Stimulated activated CD4-positive, alpha-beta T cell treated with anti-CD3 and anti-CD28 coated beads, TNF-alpha, amount 100 ng/mL, for 1 hour (primary cell): ENCODE measurements around the gene SORCS3.

Experiments
- DNase-seq, 3 donors: peaks; one replicate each; pipeline ENCODE4 v3.0.0-alpha.2; 2020; ENCODE audit warnings: low read depth in 3 of 3, low spot score in 1 of 3

The SORCS3 gene

DNA sequence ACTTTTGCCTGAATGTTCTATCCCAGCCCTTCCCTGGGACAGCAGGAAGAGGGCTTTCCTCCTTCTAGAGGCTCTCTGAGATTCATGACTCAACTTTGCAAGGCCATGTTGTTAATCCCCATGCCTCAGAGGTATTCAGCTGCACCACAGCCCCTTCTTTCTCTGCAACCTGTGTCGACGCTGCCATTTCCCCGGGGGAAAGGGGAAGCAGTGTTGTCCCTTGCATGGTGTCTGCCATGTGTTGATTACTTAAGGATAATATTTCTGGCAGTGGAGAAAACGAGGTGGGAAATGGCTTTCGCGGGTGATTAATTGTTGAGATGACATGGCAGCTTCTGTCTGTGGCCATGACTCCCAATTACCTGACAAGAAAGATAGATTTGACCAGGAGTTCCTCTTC lies 133.1 kb downstream of the SORCS3 start:
- no peak for DNase-seq

DNA sequence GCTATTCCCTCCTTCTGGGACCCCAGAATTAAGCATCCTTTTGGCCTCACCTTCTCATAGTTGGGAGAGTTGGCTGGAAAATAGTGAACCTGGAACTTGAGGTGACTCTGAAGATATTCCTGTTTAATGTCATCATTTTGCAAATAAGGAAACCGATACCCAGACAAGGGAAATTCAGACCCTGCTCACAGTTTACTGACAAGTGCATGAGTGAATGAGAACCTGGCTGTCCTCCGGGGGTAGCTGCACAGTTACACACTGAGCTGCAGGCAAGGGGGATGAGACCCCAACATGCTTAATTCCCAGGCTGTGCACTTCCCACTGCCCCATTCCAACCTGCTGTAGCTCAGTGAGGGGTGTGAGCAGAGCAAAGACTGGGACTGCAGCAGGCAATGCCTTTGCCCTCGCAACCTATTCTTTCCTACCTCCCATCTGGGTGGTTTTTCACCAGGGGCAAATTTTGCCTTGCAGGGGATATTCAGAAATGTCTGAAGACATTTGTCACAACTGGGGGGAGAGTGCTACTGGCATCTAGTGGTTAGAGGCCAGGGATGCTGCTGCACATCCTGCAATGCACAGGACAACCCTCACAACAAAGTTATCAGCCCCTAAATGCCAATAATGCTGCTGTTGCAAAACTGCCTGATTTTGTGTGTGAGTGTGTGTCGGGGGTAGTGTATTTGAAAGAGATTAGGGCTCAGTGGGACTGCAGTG lies 136.2 kb downstream of the SORCS3 start:
- DNase-seq: no peak

DNA sequence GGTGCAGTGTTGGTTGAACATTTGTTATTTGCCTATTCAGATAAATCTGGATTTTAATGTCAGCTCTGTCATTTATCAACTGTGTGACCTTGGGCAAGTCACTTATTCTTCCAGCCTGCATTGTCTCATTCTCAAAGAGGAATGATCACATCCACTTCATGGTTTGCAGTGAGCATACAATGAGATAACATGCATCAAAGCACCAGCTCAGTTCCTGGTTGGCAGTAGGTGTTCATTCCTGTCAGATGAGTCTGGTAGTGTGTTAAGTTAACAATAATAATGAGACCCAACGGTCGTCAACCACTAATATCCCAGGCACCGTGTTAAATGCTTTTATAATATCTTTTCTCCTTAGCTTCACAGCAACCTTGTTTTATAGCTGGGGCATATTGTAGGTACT lies 137.3 kb downstream of the SORCS3 start:
- DNase-seq: no peak

DNA sequence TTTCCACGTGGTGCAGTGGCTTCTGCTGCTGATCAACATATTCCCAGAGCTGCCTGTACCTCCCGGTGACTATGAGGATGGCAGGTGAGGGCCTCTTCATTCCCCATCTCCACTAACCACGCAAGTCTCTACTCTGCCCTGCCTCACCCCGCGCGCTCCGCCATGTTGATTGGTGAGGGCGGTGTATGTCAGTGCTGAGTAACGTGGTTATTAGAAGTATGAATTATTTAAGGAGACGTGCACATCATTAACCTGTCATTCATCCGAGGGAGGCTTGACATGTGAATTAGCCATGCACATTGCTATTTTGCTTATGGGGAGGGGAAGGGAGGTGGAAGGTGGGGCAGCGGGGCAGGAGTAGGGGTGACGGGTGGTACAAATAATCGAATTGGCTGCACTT lies 138.6 kb downstream of the SORCS3 start:
- no peak for DNase-seq

DNA sequence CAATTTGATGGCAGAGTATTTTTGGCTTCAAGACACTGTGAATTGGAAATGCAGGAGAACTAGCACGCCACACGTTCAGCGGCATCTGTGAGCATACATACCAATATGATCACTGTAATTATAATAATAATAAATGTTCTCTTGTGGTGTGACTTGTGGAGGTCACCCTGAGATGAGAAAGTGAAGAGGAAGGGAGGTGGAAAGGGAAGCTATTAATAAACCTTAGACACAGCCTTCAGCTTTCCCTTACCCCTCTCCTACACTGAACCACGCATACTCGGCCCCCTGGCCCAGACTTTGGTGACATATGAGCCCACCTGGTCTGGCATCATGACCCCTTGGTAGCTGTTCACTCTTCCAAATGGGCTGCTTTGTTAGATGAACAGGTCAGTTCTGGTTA lies 139.1 kb downstream of the SORCS3 start:
- DNase-seq: no peak

DNA sequence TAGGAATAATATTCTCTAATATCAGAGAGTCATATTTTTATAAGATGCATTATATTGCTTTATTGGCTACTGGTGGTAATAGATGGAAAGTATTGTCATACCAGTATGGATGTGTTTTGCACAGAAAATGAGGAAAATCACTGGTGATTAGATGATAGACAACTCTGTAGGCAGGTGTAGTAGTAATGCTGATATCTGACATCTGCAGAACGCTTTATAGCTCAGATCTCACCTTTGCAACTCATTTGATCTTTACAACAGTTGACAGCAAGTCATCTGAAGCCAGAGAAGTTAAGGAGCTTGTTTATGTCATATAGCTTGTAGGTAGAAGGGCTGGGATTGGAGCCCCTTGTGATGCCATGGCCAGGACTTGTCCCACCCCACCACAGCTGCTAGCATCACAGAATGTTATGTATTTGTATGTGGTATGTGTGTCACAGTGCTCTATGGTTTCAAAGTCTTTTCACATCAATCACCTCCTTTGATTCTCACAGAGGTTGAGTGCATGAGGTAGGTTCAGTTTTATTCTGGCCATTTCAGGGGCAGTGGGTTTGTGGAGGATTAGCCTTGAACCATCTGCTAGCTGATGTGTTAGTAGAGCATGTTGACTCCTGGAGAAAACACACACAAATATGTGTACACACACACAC lies 140.0 kb downstream of the SORCS3 start:
- DNase-seq: no peak

DNA sequence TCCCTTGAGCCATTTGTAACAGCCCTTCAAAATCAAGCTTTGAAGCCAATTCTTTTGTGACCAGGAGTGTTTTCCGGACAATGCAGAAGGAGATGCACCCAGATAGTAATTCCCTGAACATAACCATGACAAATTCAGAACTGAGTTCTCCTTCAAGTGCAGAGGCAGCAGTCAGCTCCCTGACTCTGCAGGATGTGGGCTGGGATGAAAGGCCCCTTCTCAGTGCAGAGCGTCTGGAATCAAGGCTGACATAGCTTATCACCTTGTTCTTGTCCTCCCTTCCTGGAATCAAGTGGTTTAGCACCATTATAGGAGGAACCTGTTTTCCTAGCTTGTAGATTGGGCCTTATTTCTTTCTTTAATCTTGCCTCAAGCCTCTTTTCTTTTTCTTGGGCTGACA lies 143.4 kb downstream of the SORCS3 start:
- DNase-seq: no peak

DNA sequence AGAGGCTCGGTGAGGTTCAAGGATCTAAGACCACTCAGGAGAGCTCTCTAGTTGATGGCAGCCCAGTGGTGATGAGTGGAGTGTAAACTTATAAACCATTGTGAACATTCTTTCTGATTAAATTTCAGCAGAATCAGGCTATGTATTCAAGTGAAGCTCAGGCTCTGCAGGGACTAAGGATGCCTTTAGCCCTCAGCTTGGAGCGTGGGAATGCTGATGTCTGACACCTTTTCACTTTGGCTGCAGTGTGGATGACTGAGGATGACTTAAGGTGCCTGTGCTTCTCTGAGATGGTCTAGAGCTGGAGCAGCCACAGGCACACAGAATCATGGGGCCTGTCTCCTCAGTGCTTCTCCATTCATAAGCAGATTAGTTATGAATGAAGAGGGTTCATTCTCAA lies 150.4 kb downstream of the SORCS3 start:
- DNase-seq: no peak

DNA sequence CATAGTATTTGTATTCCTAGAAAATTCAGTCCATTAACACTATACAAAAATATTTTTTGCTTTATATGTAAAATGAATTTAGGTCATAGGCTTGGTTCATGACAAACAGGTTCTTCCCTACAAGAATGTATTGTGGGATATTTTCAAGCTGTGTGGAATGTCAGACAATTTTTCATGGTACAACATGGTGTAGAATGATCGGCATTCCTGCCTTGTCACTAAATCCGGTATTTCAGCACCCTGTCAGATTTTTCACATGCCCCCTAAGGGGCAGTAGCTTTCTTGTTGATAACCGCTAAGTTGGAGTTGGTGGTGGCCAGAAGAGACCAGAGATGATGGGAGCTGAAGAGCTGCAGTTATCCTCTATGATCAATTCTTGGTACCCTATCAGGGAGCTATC lies 154.3 kb downstream of the SORCS3 start:
- no peak for DNase-seq

DNA sequence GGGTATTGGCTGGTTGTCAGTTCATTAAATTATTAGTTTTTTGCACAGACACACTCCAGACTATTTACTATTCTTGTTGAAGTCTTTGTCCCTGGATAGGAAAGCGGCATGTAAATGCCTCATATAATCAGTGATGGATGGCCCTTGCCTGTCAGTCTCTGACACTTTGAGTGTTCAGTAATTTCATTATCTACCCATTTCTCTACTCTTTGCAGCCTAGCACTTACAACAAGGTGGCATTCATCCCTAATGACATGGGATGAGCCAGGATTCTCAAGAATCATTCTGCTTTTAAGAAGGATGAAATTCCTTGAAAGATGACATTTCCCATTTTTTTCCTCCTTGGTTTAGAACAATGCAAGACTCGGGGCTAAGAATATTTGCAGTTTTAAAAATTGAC lies 155.7 kb downstream of the SORCS3 start:
- DNase-seq: no peak

DNA sequence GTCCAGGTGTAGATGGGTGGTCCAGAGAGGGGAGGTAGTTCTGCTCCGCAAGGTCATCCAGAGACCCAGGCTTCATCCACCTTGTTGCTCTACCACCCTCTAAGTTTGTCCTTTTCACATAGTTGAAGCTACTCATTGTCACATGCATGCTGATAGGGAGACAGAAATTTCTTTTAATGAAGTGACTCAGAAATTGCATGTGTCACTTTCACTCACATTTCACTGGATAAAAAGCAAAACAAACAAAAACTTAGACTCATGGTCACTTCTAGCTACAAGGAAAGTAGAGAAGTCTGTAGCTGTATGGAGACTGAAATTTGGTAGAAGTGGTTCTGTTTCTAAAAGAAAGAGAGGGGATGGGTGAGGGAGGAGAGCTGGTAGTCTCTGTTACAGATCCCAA lies 161.9 kb downstream of the SORCS3 start:
- DNase-seq: no peak

DNA sequence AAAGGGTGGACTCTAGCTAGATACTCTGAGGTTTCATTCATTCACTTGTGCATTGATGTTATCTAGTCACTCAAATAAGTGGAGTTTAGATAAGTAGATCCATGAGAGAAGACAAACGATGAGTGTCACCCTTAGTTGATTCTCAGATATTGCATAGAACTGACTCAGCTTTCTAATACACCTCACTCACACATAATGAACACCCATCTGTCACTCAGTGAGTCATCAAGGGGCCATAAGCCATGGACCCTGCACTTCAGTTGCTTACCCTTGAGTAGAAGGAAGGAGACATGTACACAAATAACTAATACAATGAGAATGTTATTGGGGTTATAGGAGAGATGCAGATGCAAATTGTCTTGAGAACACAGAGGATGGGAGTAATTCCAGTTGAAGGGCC lies 163.8 kb downstream of the SORCS3 start:
- DNase-seq: no peak

DNA sequence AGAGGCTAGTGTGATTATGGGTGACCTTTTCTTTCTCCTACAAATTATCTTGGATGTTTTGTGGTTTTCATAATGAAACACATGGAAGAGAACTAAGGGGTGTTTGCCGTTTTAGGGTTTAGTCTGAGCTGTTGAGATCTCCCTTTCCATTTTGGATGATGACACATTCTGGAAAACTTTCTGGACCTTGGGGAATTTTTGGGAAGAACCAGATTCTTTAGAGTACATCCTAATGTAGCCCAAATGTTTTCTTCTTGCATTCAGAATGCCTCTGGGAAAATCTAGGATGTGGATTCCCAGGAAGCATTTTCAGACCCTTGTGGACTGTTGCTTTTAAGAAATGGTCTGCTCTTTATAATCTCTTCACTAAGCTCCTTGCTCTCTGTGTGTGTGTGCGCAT lies 165.7 kb downstream of the SORCS3 start:
- DNase-seq: no peak

DNA sequence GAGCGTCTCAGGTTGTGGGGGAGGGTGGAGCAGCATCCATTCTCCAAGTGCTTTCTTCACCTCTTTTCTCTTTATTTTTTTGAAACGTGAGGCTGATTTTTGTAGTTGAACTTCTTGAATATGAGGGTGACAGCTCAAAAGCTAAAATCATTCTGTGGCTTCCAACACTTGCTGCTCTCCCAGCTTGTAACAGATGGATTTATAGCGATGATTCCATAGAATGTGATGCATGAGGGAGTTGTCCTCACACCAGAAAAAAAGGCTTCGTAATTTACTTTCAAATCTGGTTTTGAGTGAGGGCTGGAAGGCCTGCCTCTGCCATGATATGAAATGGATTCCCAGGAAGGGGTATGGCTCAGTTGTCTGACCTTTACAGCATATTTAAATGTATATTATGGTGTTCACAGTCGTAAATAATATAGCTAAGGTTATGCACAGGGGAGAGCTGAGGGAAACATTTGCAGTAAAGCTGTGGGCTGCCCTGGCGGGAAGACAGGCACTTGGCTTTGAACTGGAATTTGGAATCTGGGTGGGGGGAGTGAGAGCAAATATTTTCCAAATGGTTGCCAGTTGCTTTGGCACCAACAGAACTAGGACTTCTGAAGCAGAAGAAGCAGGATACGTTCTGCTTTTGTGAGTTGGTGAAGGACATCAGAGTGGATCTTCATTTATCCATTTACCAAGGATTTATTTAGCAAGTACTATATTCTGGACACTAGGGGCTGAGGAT lies 166.7 kb downstream of the SORCS3 start:
- no peak for DNase-seq

DNA sequence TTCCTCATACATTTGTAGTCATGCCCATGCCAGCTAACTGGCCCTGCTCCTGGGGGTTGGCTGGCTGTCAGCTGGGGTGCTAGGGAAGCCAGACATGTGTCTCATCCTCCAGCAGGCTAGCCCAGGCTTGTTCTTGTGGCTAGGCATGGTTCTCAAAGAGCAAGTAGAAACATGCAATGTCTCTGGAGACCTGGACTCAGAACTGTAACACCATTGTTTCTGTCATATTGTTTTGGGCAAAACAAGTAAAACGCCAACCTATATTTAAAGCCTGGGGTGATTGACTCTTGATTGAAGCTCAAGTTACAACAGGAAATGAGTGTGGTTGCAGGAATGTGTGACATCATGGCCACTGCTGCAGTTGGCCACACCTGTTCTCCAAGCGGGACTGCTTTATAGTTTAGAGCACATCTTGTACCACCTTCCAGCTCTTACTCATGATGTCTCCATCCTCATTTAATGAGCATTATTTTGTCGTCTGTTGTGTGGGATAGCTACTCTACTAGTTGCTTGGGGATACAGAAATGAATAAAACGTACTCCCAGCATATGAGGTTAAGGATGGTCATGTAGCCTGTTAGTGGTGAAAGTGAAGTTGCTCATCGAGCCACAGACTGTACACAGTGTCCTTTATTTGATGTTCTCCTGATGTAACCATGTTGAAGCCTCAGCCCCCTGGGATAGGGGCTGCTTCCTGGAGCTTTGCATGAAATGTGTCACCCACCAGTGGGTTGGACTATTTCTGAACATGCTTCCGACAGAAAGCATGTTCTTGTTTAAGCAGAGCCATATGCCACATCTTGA lies 168.4 kb downstream of the SORCS3 start:
- no peak for DNase-seq

DNA sequence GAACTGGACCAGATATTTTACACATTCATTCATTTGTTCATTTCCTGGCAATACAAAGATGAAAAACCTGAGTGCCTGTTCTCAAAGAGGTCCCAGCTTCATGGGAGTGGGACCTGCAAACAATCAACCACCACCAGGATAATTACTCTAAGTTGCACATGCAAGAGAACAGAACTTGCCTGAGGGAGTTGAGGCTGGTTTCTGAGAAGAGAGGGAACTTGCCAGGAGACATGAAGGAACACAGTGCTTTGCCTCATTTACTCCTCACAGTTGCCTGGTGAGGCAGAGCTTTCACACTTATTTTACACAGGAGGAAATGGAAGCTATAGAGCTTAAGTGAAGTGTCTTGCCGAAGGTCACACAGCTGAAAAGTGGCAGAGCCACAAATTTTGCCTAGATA lies 170.1 kb downstream of the SORCS3 start:
- DNase-seq: no peak

DNA sequence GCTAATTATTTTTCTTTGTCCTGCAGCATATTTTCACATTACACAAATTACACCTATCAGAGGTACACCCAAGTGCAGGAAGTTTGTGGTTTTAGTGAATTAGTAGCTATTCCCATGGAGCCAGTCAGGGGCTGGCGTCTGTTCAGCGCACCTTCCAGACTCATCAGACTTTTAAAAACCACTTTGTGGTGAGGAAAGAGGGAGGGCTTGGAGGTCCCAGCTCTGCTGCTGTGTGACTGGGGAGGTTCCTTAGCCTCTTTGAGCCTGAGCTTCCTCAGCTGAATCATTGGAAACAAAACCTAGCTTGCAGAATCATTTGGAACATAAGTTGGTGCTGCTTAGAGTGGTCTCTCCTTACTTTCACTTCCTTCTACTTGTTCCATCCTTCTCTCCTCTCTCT lies 175.4 kb downstream of the SORCS3 start:
- DNase-seq: no peak

DNA sequence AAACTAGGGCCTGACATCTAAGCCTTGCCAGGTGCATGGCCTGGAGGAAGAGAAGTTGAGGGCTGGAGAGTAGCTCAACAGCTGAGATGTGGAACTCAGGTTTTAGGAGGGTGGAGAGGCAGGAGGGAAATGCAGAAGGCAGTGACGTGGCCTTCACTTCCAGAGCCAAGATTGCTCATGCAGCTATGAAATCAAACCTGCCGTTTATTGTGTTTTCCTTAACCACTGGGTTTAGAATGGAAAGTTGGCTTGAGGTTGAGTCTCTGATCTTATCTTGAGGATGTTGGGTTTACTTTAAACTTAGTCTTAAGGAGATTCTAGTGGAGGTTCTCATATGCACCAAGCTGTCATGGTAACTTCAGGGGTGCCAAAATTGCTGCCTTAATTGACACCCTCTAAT lies 178.6 kb downstream of the SORCS3 start:
- no peak for DNase-seq

DNA sequence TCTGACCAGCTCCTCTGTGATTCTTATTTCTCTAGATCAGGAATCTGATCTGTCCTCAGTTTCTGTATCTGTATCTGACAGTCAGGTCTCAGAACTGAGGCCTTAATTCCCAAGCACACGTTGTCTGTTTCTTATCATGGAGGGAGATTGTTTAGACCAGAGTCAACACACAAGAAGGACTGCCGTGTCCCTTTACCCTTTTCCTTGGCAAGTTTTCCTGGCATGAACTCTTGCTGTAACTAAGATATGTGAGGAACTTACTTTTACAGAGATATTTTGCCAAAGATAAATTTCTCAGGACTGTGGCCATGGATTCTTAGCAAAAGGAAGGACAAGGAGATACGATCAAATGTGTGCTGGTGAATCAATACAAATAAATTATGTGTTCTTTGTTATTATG lies 181.0 kb downstream of the SORCS3 start:
- no peak for DNase-seq

DNA sequence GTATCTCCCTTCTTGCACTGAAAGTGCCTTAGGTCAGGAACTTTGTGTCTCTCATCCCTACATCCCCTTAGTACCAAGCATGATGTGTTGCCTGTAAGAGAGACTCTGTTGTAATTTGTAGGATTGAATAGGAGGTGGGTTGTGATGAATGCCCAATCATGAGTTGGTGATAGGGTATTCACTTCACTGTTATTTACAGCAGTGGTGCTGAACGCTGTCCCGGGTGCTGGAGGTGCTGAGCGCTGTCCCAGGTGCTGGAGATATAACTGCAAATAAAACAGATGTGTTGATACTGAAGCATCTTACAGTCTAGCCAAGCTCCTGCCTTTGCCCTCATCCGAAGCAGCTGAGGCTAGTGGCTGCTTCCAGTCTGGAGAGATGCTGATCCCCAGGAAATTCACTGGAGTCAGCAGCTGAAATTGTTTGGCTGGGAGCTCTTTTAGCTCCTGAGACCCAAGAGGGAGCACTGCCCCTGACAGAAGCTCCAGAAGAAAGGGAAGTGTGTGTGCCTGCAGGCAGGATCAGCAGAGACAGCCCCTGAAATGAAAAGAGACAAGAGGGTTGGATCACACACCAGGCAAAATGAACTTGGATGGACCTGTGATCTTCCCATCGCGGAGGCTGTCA lies 183.4 kb downstream of the SORCS3 start:
- no peak for DNase-seq

DNA sequence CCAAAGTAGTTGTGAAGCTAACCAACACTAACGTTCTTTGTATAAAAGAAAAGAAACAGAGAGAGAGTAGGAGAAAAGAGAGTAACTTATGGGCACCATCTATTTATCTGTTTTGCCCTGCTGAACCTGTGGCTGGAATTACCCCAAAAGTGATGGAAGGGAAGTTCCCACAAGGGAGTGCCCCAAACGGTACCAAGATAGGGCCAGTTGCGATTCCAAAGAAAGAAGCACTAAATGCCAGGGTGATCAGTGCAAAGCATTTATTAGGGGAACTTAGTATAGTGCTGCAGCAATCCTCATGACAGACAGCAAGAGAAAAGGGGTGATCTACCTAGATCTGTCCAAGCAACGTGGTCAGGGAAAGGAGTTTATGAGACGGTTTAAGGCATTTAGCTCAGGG lies 190.2 kb downstream of the SORCS3 start:
- DNase-seq: no peak
